LNCaP clone FGC (cell line): ENCODE measurements around the gene CLHC1.
A peak's percentile ranks its signal among the peaks of the same experiment; 100 is the strongest.
"Not testable (repeated sequence)": the region's sequence is repeated elsewhere in the genome, so short reads cannot be mapped to it uniquely, and the experiment has no call there.

Source experiments
- DNase-seq: peaks from one replicate; pipeline ENCODE4 v3.0.0-alpha.2; 2011; ENCODE audit warnings: low read depth
- H3K4me3 ChIP-seq: 2 replicates; pipeline ENCODE4 v1.5.1; 2011; ENCODE audit warnings: mild to moderate bottlenecking, low read depth, low read length, control low read depth
- TF ChIP-seq, protein P1 (sequence below): IDR thresholded peaks from 2 replicates; pipeline ENCODE4 v1.5.1; 2012; ENCODE audit warnings: mild to moderate bottlenecking; ENCODE audit not compliant: control insufficient read depth, insufficient read depth; ENCODE audit errors: extremely low read depth

The CLHC1 gene

GRCh38 chr2:55268288-55268906 lies 36.3 kb upstream of the CLHC1 start:
- TF ChIP-seq, protein P1, sequence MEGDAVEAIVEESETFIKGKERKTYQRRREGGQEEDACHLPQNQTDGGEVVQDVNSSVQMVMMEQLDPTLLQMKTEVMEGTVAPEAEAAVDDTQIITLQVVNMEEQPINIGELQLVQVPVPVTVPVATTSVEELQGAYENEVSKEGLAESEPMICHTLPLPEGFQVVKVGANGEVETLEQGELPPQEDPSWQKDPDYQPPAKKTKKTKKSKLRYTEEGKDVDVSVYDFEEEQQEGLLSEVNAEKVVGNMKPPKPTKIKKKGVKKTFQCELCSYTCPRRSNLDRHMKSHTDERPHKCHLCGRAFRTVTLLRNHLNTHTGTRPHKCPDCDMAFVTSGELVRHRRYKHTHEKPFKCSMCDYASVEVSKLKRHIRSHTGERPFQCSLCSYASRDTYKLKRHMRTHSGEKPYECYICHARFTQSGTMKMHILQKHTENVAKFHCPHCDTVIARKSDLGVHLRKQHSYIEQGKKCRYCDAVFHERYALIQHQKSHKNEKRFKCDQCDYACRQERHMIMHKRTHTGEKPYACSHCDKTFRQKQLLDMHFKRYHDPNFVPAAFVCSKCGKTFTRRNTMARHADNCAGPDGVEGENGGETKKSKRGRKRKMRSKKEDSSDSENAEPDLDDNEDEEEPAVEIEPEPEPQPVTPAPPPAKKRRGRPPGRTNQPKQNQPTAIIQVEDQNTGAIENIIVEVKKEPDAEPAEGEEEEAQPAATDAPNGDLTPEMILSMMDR: no peak
- H3K4me3 ChIP-seq: peak overlapping the region; percentile 87
- DNase-seq: no peak

- not testable (repeated sequence) for DNase-seq, H3K4me3 ChIP-seq
Measured at GRCh38 chr2:55259586-55259985, 27.5 kb upstream of the CLHC1 start.

DNA sequence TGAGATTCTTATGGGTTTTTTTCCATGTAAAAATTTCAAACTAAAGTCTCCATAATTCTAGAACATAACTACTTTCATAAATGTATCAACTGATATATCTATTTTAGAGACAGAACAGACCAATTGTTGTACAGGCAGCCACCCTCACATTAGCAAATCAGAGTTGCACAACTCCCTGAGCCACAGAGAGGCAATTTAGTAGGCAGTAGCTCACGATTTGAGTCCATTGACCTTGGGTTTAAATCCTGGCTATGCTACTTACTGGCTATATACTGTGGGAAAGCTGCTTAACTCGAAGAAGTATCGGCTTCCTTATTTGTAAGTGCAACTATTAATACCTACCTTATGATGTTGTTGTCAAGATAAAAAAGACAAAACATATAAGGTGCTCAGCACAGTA lies 20.7 kb upstream of the CLHC1 start:
- DNase-seq: no peak
- TF ChIP-seq, protein P1: no peak
- H3K4me3 ChIP-seq: no peak overlapping the region

DNA sequence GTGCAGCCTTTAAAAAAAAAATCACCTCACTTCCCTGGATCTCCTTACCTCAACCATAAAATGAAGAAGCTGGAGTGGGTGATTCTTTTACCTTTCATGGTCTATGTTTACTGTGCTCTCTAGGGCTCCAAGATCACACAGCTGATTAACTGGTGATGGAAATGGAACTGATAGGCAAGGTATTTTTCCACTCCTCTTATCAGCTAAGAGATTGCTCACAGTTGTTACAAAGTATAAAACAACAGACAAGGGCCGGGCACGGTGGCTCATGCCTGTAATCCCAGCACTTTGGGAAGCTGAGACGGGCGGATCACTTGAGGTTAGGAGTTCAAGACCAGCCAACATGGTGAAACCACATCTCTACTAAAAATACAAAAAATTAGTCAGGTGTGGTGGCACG lies 14.9 kb upstream of the CLHC1 start:
- H3K4me3 ChIP-seq: no peak overlapping the region
- no peak for DNase-seq
- TF ChIP-seq, protein P1: no peak

GRCh38 chr2:55245411-55245810 lies 13.3 kb upstream of the CLHC1 start:
- no peak overlapping the region for H3K4me3 ChIP-seq
- DNase-seq: no peak
- TF ChIP-seq, protein P1: no peak

DNA sequence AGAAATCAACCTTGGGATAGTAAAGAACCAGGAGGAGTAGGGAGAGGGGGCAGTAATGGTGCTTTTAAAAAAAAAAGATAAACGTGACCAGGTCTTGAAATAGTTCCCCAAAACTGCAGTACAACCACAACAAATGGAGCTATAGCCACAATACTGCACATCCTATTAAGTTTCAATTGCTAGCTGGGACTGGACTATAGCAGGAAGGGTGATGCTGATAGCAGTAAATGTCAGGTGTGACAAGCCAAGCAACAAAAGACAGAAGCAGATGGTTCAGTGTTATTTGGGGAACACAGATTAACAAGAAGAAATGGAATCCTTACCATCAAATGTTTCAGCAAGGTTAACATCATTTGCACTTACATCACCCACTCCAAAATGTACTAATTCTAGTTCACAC lies 10.5 kb upstream of the CLHC1 start:
- DNase-seq: no peak
- TF ChIP-seq, protein P1: no peak
- H3K4me3 ChIP-seq: no peak overlapping the region

DNA sequence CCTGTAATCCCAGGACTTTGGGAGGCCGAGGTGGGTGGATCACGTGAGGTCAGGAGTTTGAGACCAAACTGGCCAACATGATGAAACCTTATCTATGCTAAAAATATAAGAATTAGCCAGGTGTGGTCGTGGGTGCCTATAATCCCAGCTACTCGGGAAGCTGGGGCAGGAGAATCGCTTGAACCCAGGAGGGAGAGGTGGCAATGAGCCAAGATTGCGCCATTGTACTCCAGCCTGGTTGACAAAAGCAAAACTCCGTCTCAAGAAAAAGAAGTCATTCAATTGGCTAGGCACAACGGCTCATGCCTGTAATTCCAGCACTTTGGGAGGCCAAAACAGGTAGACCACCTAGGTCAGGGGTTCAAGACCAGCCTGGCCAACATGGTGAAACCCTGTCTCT lies 9.5 kb upstream of the CLHC1 start:
- DNase-seq, H3K4me3 ChIP-seq: not testable (repeated sequence)

DNA sequence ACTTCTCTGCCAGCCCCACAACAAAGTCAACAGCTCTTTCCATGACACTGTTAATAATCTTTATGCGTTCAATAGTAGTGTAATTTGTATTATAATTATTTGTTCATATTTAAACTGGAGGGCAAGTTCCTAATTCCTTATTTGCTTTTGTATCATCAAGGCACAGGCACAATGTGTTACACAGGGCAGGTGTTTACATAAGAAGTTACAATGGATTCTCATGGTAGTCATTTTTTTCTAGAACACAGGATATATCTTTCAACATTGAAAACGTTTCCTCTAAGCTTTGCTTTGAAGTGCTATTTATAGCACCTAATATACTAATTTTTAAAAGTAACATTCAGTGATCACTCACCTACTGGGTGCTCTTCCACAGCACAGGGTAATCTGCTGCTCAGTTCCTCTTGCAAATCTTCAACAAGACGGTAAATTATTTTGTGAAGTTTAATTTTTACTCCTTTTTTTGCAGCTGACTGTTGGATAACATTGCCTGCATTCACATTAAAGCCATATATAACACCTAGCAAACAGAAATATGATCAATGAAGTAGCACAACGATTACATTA lies 7.6 kb upstream of the CLHC1 start:
- DNase-seq: no peak
- TF ChIP-seq, protein P1: no peak
- H3K4me3 ChIP-seq: no peak overlapping the region
